DMS79 treated with DMSO at 0.1 percent for 48 hours (cell line): ENCODE results near the gene KRT33A.
A peak's percentile ranks its signal among the peaks of the same experiment; 100 is the strongest.

Source experiments
- DNase-seq: peaks from one replicate; lab custom pipeline; 2025; lab: John Stamatoyannopoulos, UW

KRT33A gene

DNA sequence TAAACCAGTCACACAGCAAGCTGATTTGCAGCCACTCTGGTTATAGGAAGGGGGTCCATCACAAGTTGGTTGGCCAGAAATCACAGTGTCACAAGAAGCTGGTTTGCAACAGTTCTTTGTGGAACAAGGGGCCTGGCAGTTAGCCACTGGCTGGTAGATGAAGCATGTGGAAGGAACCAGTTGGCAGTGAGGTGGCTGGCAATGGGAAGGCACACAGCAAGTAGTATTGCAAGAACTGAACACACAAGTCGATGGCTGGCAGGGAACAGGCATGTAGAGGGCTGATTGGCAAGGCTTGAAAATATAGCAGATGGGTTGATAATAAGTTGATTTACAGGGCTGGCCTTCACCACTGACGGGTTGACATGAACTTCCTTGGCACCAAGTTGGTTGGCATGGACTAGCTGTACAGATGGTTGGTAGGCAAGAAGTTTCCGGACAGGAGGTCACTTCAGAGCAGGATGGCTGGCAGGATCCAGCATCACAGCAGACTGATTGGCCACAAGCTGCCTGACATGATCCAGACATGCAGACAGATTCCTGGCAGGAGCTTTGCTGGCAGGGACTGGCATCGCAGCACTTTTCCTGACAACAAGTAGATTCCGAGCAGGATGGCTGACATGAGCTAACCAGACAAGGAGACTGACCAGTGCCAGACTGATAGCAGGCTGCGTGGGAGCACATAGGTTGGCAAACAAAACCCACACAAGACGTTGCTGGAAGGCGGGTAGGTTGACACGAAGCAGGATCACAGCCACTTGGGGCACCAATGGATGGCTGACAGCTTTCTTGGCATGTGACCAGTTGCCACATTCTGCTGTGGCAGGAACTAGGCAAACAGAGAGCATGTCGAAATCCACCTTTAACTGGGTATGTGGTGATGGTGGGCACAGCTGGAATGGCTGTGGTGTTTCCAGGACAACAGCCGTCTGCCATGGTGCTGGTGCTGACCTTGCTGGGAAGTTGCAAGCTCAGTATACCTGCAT is 48.4 kb downstream of the KRT33A start, which contains the start of gene KRTAP29-1:
Gene KRTAP29-1 (minus strand): TSS at position 936 of the 986 bp plus-strand sequence. CDS start 0 bp downstream, at position 936.
- peak; percentile 72 for DNase-seq

DNA sequence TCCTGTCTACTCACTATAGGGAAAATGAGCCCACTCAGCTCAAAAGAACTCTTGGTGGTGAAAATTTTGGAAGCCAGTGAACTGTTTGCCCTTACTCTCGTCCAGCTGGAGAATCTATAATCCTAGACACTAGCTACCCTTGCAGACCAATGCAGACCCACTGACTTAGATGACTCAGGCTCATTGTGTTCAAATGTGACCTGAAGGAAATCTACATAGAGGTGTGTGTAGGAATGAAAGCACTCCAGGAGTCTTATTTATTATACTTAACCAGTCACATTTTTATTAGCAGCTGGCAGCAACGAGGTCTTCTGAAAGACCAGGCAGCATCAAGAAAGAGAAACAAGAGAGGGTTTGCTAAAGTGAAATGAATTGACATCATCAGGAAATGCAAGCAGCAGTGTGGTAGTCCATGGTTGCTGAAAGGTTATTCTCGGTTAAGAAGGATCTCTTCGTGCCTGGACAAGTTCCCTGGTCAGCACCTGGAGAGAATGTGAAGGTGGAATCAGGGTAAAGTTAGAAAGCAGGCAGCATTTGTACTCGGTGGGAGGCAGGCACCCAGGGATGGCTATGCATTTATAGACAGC is 49.3 kb downstream of the KRT33A start:
- DNase-seq = peak; percentile 80

DNA sequence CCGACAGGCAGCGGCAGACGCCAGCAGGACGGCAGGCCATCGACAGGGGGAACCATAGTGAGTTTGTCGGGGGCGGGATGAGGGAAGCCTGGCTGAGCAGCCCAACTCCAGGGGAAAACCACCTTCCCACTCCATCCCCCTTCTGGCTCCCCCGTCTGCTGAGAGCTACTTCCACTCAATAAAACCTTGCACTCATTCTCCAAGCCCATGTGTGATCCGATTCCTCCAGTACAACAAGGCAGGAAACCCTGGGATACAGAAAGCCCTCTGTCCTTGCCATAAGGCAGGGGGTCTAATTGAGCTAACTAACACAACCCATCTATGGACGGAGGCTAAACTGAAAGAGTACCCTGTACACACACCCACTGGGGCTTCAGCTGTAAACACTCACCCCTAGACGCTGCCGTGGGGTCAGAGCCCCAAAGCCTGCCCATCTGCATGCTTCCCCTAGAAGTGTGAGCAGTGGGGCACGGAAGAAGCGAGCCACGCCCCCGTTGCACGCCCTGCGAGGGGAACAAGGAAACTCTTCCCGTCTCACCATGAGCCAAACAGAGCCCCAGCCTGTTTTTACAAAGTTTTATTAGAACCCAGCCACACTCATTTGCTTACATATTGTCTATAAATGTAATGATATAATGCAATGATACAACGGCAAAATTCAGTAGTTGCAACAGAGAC is 52.0 kb downstream of the KRT33A start:
- no peak for DNase-seq

DNA sequence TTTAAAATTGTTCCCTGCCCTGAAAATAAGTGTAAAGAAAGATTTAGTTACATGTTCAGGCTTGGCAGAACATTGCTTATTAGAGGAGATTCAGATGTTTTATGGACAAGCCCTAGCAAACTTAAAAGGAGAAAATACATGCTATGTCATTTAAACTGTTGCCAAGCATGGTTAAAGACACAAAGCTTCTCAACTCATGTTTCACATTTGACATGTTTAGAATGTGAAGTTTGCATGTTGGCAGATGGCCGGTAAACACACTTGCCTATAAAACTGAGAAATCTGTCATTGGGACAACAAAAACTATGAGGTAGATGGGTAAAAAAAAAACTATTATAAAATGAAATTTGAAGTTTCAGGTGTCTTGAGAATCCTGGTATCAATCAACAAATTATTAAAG is 53.8 kb downstream of the KRT33A start:
- DNase-seq = no peak
